Vagina (tissue), 2 donors: ENCODE data around the gene CCDC178. TPM values are rescaled to one million over a fixed set of nuclear protein-coding genes. Genes with fewer than 3 reads are reported as not detected.

Experiments used
- DNase-seq, 2 donors: peaks; one replicate each; pipeline ENCODE4 v3.0.0-alpha.2; 2017; ENCODE audit errors: extremely low spot score in 2 of 2
- H3K27ac ChIP-seq: fragments of 200-600 bp; sonication (generic); one replicate; pipeline ENCODE4 v1.5.1; 2019
- H3K27me3 ChIP-seq: fragments of 200-600 bp; sonication (generic); one replicate; pipeline ENCODE4 v1.5.1; 2019
- H3K36me3 ChIP-seq, 2 donors: fragments of 200-600 bp; sonication (generic); one replicate each; pipeline ENCODE4 v1.5.1; 2017 to 2019
- H3K4me1 ChIP-seq: fragments of 200-600 bp; sonication (generic); one replicate; pipeline ENCODE4 v1.5.1; 2019
- H3K4me3 ChIP-seq, 2 donors: fragments of 200-600 bp; sonication (generic); 1 replicate in 1 of 2; 2 replicates in 1 of 2; pipeline ENCODE4 v1.5.1; 2016 to 2019
- H3K9me3 ChIP-seq: fragments of 200-600 bp; sonication (generic); one replicate; pipeline ENCODE4 v1.5.1; 2019
- POLR2A ChIP-seq, 2 donors: fragments of 450-650 bp; IDR thresholded peaks; one replicate each; pipeline ENCODE4 v1.6.1; 2017; ENCODE audit warnings: antibody characterized with exemption in 2 of 2, mild to moderate bottlenecking in 2 of 2, moderate library complexity in 2 of 2
- POLR2AphosphoS5 ChIP-seq, 2 donors: sonication (generic); formaldehyde crosslinking; IDR thresholded peaks; one replicate each; pipeline ENCODE4 v1.9.0; 2017; ENCODE audit warnings: antibody characterized with exemption in 2 of 2, mild to moderate bottlenecking in 2 of 2, low read depth in 1 of 2; ENCODE audit not compliant: insufficient read depth in 1 of 2
- intact Hi-C: fragments of 100-400 bp; cut with DNase I; formaldehyde crosslinking; loops from one replicate; pipeline ENCODE4 v1.15.1; 2023
- total RNA-seq: library from RNA; depleted of rRNA; stranded (reverse); fragments of >200 nt; gene quantifications from one replicate; pipeline ENCODE4 v1.2.3, GENCODE V29; 2016
- TF ChIP-seq, protein P1 (sequence below), 3 experiments: fragments of 450-650 bp in 2 of 3; fragments of 200-600 bp in 1 of 3; sonication (generic) in 1 of 3; IDR thresholded peaks; one replicate each; pipeline ENCODE4 v1.5.1; 2017 to 2019; ENCODE audit warnings: antibody characterized with exemption in 3 of 3, mild to moderate bottlenecking in 2 of 3, moderate library complexity in 2 of 3

The CCDC178 gene
- total RNA-seq, 1 donor from 2014 or later: 10.8 TPM

GRCh38 chr18:33469699-33470098 is 29.2 kb upstream of the CCDC178 start:
- intact Hi-C loops: no loop called here
- no peak for TF ChIP-seq POLR2A (IDR thresholded peaks at IDR 0.05)
- no peaks in the 10 kb centered on the region for H3K9me3 ChIP-seq

DNA sequence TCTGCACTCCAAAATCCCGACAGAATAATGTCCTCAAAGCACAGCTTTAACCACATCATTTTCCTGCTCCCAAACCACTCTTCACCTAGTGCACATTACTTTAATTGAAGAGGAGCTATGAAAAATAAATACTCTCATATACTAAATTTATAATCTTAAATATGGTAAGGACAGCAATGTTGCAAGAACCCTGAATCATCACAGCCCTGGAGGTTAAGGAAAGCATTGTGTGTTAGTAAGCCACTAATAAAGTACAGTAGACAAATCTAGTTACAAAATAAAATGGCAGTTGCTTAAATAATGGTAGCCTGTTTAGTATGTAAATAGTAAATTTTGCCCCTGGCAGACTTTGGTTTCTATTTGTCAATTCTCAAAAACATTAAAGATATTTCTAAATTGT is 27.0 kb upstream of the CCDC178 start:
- H3K36me3 ChIP-seq: no peaks in the 10 kb centered on the region
- no peaks in the 10 kb centered on the region for H3K9me3 ChIP-seq
- no peak for DNase-seq
- H3K4me1 ChIP-seq: no peaks in the 10 kb centered on the region
- H3K27me3 ChIP-seq: no peaks in the 10 kb centered on the region
- H3K27ac ChIP-seq: no peak overlapping the region
- TF ChIP-seq, protein P1, sequence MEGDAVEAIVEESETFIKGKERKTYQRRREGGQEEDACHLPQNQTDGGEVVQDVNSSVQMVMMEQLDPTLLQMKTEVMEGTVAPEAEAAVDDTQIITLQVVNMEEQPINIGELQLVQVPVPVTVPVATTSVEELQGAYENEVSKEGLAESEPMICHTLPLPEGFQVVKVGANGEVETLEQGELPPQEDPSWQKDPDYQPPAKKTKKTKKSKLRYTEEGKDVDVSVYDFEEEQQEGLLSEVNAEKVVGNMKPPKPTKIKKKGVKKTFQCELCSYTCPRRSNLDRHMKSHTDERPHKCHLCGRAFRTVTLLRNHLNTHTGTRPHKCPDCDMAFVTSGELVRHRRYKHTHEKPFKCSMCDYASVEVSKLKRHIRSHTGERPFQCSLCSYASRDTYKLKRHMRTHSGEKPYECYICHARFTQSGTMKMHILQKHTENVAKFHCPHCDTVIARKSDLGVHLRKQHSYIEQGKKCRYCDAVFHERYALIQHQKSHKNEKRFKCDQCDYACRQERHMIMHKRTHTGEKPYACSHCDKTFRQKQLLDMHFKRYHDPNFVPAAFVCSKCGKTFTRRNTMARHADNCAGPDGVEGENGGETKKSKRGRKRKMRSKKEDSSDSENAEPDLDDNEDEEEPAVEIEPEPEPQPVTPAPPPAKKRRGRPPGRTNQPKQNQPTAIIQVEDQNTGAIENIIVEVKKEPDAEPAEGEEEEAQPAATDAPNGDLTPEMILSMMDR (IDR thresholded peaks at IDR 0.05): no peak
- TF ChIP-seq POLR2A (IDR thresholded peaks at IDR 0.05): no peak
- no peak for TF ChIP-seq POLR2AphosphoS5 (IDR thresholded peaks at IDR 0.05; ENCODE audit: insufficient read depth in 1 of 2, low read depth in 1 of 2)
- intact Hi-C loops: no loop called here
- no peak overlapping the region for H3K4me3 ChIP-seq

More at GRCh38 chr18:33469699-33470098, 29.2 kb upstream of the CCDC178 start:
- no peak overlapping the region for H3K27ac ChIP-seq
- no peaks in the 10 kb centered on the region for H3K4me1 ChIP-seq
- H3K27me3 ChIP-seq: no peaks in the 10 kb centered on the region
- no peak overlapping the region for H3K4me3 ChIP-seq
- H3K36me3 ChIP-seq: no peaks in the 10 kb centered on the region
- DNase-seq: no peak

- no peak for TF ChIP-seq POLR2A (IDR thresholded peaks at IDR 0.05)
- TF ChIP-seq POLR2AphosphoS5 (IDR thresholded peaks at IDR 0.05; ENCODE audit: insufficient read depth in 1 of 2, low read depth in 1 of 2): no peak
- TF ChIP-seq, protein P1 (IDR thresholded peaks at IDR 0.05): no peak
- no peaks in the 10 kb centered on the region for H3K4me1 ChIP-seq
- no peaks in the 10 kb centered on the region for H3K9me3 ChIP-seq
- DNase-seq: no peak
- no peaks in the 10 kb centered on the region for H3K36me3 ChIP-seq
- intact Hi-C loops: no loop called here
- H3K27ac ChIP-seq: no peak overlapping the region
- no peak overlapping the region for H3K4me3 ChIP-seq
- H3K27me3 ChIP-seq: no peaks in the 10 kb centered on the region
Measured at GRCh38 chr18:33466822-33467221, 26.3 kb upstream of the CCDC178 start.

GRCh38 chr18:33460681-33461080 is 20.2 kb upstream of the CCDC178 start:
- H3K9me3 ChIP-seq: no peaks in the 10 kb centered on the region
- H3K27me3 ChIP-seq: no peaks in the 10 kb centered on the region
- H3K4me3 ChIP-seq: no peak overlapping the region
- H3K4me1 ChIP-seq: no peaks in the 10 kb centered on the region
- intact Hi-C loops: no loop called here
- TF ChIP-seq POLR2A (IDR thresholded peaks at IDR 0.05) (no peak), POLR2AphosphoS5 (IDR thresholded peaks at IDR 0.05; ENCODE audit: insufficient read depth in 1 of 2, low read depth in 1 of 2) (no peak)
- TF ChIP-seq, protein P1 (IDR thresholded peaks at IDR 0.05): no peak
- H3K36me3 ChIP-seq: no peaks in the 10 kb centered on the region
- DNase-seq: no peak
- no peak overlapping the region for H3K27ac ChIP-seq

GRCh38 chr18:33459612-33460011 is 19.1 kb upstream of the CCDC178 start:
- H3K4me3 ChIP-seq: no peak overlapping the region
- H3K36me3 ChIP-seq: no peaks in the 10 kb centered on the region
- no peaks in the 10 kb centered on the region for H3K4me1 ChIP-seq
- no peak for DNase-seq
- no peak overlapping the region for H3K27ac ChIP-seq
- no peaks in the 10 kb centered on the region for H3K9me3 ChIP-seq
- TF ChIP-seq, protein P1 (IDR thresholded peaks at IDR 0.05): no peak
- TF ChIP-seq POLR2AphosphoS5 (IDR thresholded peaks at IDR 0.05; ENCODE audit: insufficient read depth in 1 of 2, low read depth in 1 of 2): no peak
- TF ChIP-seq POLR2A (IDR thresholded peaks at IDR 0.05): no peak
- intact Hi-C loops: no loop called here
- H3K27me3 ChIP-seq: no peaks in the 10 kb centered on the region

GRCh38 chr18:33446604-33447003 is 6.1 kb upstream of the CCDC178 start:
- no peak for DNase-seq
- Histone ChIP-seq H3K4me3 (no peak overlapping the region), H3K9me3 (no peaks in the 10 kb centered on the region), H3K36me3 (no peaks in the 10 kb centered on the region), H3K27ac (no peak overlapping the region), H3K4me1 (no peaks in the 10 kb centered on the region), H3K27me3 (no peaks in the 10 kb centered on the region)
- intact Hi-C loops: no loop called here
- TF ChIP-seq POLR2AphosphoS5 (IDR thresholded peaks at IDR 0.05; ENCODE audit: insufficient read depth in 1 of 2, low read depth in 1 of 2) (no peak), POLR2A (IDR thresholded peaks at IDR 0.05) (no peak)
- TF ChIP-seq, protein P1 (IDR thresholded peaks at IDR 0.05): no peak
